NCI-H2171 treated with DMSO at 0.1 percent for 48 hours (cell line): ENCODE measurements around the gene CBR4.
"Not testable (repeated sequence)": the region's sequence is repeated elsewhere in the genome, so short reads cannot be mapped to it uniquely, and the experiment has no call there.

Source experiments
- DNase-seq: peaks from one replicate; lab custom pipeline; 2025; lab: John Stamatoyannopoulos, UW

CBR4 gene

DNA sequence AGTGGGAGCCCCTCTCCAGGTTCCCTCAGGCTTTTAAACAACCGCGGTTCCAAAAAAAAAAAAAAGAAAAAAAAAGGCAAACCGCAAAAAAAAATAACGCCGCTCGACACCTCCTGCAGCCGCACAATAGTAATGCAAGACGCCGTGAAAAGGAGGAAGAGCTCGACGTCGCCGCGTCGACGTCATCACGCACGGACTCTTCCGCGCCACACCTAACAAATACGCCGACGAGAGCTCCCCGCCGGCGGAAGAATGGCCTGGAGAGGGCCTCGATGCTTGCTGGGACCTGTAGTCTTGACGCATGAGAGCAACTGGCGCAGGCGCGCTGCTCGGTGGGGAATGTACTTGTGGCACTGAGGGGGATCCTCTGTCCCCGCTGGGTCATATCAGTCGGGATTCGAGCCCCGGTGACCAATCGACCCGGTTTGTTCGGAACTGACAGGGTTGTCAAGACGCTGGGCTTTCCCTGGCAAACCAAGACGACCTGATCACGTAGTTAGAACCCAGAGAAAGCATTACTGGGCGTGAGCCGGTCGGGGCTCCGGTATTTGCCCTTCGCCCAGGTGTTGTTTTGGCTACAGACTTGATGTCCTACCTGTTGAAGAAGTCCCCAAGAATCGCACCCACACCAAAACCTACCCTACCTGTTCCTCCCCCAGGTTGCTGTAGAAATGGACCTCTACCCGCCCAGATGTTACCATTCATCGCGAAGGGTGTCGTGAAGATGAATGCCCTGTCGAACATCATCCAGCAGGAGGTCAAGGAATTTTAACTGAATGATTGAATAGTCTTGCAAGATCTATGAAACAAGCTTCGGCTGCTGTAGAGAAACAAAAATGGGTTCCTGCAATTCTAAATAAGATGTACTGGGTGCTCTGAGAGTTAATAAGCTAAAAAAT, at the start of gene CBR4:
CBR4 (minus strand) TSS at position 131 of the 899 bp plus-strand sequence. CDS start 166 bp downstream, outside the sequence.
- DNase-seq = peak; percentile 93

DNA sequence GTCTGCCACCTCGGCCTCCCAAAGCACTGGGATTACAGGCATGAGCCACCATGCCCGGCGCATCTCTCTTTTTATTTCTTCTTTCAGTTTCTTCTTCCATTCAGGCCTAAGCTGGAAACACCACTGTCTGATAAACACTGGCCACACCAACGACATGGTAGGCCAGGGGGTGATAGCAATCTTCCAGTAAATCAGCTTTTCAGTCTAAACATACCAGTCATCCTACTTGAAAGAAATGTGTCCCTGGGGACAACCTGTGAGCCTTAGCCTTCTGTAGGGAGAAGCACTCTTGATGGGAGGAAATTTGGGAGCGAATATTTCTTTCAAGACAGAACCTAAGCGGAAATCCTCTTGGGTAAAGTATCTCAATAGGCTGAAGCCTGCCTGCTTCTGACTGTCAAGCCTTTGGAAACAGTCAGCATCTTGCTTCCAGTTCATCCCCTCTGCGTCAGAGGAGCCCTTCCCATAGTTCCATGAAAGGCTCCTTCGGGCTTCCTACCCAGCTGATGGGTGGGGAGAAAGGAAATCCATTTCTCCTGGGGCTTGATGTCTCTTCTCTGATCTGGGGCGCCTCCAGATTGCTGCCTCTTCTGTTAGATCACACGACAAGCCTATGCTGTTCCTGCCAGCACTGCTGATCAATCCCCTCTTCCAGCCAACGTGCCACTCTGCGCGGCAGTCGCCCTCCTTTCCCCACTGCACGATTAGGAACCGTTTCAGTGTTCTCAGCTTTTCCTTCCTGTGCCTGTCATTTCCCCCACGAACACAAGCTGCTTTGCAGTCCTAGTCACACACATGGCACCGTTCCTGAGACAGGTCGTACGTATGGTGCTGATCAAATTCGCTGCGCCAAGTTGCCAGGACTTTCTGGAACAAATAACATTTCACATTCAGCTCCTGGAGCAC, 49.5 kb upstream of the CBR4 start:
- DNase-seq = no peak

DNA sequence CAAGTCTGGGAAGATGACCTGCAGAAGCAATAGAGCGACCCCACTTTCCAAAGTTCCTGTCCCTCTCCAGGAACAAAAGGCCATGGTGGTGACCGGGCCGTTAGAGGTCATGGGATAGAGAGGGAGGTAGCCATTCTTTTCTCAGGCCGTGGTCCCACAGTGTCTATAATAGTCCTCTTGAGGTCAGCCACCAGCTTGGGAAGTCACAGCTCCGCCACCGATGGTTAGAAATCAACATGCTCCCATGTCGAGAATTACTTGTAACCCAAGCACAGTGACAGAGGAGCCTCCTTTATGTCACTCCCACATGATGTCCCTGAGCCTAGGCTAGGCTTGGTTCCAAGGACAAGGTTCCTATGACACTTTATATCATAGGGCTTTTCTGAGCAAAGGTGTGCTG, 48.3 kb upstream of the CBR4 start:
- no peak for DNase-seq

DNA sequence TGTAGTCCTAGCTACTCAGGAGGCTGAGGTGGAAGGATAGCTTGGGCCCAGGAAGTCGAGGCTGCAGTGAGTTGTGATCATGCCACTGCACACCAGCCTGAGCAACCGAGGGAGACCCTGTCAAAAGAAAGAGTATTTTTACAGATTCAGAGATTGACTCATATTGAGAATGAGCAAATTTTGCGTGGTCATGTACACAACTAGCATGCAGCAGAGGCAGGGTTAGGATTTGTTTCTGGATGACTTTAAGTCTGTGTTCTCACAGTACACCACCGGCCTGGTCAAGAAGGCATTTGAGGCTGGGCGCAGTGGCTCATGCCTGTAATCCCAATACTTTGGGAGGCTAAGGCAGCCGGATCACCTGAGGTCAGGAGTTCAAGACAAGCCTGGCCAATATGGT, 44.8 kb upstream of the CBR4 start:
- DNase-seq = no peak

DNA sequence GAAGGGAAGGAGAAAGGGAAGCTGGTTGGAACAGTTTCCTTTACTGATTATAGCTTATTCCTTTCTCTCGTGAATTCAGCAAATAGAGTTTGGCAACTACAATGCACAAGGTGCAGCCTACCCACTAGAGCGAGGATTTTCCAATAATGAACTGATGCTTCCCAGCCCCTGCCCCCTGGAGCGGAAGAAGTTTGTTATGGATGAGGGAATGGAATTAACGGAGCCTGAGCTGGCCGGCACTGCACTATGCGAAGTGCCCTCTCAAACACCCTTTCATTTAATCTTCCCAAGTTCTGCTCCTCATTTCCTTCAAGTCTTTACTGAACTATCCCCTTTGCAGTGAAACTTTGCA, 42.5 kb upstream of the CBR4 start:
- no peak for DNase-seq

DNA sequence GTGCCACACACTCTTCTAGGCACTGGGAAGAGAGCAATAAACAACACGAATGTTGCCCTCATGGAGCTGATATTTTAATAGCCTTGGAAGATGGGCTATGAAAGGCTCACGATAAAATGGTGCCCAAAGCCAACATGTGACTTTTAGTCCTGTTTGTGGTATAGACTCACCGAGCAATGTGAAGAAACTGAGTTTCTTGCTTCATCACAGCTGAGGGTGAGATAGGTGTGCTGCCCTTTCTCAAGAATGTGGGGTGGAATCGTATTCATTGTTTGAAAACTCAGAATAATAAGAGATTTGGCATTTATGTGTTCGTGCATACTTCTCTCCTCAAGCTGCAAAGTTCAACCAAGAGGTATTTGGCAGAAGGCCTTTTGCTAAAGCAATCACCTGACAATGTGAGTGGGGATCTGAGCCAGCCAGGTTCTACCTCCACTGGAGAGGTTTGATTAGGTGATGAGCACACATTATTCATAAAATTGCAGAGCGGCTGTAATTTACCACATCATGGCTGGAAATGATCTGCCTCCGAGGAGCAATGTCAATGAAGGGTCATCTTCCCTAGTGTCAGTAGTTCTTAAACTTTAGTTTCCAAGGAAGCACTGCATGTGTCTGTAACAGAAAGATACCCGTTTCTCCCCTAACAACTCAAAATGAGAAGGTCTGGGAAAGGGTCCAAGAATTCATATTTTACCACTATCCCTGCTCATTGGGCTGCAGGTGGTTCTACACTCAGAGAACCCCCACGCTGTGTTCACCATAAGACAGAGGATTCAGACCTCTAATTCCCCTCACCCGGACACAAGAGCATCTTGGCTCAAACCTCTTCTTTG, 41.9 kb upstream of the CBR4 start:
- DNase-seq = no peak

DNA sequence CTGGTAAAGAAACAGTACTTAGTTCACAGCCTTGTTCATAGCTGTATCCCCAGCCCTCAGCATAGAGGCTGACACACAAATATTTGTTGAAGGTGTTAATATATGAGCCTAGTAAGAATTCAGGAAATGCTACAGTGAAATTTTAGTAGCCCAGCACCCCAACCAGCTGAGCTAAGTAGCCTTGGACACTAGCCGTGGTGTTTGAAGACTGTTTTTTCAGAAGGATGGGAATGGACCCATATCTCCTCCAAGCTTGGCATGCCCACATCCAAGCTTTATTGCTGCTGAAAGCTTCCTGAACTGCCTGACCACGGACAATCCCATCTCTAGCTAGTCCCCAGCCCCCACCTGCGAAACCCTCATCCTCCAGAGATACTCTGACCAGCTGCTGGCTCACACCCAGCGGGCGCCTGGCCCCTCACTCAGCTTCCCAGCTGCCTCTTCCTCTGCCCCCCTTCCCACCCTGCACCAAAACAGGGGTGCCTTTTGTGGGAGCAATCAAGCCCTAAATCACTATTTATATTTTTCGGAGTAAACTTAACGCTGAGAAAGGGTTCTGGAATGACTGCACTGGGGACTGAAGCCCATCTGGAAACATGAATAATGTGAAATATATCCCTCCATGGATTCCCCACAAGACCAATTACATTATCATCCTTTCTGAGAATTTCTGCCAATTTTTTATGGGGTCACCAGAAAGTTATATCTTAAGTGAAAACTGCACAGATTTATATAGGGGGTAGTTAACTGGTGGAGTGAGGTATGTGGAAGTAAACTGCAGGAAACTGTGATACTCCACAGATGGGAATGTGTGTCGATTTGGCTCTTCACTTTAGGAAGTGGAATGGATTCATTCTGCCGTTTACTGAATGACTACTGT, 41.1 kb upstream of the CBR4 start:
- no peak for DNase-seq

DNA sequence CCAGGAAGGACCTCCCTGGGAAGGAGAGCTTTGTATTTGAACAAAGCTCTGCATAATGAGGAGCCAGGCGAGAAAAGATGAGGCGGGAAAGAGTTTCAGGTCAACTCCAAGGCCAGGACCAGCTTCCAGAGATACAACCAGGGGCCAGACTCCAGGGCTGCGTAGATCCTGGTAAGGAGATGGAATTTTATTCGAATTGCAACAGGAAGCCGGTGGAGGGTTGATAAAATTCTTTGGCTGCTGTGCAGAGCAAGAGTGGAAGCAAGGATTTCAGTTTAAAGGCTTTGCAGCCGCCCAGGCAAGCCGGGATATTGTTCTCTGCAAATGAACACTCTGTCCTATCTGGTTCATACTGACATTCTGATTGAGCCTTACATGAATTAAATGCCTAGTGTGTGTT, 40.2 kb upstream of the CBR4 start:
- no peak for DNase-seq

DNA sequence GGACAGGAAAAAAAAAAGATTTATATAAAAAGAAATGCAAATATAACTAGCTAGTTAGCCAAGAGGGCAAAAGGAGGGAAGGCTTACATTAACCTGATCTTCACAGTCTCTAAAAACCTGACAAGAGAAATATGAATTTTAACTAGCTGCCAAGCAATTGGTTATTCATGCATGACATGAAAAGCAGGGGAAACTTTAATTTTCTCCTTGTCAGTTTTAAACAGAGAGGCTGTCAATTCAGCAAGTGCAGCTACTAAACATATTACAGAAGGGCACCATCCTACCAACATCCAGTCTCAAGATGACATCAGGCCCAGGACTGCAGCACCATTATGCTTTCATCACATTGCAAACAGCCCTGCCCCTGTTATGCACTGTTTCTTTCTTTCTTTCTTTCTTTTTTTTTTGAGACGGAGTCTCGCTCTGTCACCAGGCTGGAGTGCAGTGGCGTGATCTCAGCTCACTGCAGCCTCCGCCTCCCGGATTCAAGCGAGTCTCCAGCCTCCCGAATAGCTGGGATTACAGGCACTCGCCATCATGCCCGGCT, 38.9 kb upstream of the CBR4 start:
- no peak for DNase-seq

DNA sequence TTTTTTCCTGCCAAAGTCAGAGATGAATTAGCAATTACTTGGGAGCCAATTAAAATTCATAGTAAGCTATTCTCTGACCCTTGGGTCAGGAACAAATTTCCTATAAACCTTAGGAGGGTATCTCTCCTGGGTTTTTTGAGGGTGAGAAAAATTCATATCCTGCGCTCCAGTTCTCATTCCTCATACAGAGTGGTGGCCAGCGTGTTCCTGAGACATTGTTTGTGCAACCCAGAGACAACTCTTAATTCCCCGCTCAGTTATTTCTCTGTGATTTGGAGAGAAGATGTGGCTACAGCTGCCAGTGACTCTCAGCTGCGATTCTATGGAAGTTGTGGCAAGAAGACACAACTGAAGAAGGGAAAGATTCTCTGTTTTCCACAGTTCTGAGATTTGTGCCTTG, 37.9 kb upstream of the CBR4 start:
- no peak for DNase-seq

DNA sequence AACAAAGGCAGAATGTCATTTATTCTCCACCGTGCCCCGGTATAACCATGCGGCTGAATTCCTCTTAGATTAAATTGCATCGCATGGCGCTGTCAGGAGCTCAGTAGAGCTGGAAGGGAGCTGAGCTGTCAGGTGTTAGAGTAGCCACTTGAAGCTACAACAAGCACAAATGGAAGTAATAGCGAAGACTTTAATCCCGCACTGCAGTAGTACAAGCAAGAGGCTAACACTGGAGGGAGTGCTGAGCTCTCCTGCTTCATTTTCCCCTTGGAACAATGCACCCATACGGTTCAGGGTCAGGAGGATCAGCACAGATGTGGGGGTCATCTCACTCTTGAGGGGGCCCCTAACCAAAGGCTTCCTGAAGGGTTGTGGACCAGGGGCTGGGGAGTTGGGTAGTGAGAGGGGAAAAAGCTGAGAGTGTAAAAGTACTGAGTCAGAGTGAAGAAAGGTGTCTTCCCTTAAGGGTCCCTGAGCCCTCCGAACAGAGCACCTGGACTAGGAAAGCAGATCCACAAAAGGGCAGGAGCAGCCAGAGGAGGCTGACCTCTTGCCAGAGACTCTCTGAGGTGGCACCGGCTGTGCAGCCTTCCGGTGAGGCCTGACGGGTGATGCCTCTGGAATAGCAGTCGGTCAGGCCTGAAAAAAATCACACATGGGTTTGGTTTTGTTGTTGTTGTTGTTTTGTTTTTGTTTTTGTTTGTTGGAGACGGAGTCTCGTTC, 36.0 kb upstream of the CBR4 start:
- no peak for DNase-seq

DNA sequence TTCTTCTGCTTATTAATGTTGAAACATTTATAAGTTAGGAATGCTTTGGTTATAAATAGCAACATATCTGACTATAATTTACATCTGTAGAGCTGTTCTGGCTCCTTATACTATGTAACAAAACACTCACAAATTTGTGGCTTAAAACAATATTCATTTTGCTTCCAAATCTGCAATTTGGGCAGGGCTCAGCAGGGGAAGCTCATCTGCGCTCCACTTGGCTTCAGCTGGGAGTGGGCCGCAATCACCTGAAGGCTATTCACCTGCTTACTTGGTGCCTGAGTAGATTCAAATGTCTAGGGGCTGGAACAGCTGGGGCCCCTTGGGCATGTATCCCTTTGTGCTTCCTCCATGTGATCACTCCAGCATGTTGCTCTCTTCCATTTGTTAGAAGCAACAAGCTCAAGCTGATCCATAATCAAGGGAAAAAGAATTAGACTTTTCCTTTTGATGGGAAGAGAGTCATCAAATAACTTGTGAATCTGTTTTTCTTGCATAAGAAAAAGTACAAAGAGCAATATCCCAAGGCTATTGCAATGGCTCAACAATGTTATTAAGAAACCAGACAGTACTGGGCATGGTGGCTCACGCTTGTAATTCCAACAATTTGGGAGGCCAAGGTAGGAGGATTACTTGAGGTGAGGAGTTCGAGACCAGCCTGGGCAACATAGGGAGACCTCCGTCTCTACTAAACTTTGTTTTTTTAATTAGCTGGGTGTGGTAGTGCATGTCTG, 34.8 kb upstream of the CBR4 start:
- DNase-seq = no peak

DNA sequence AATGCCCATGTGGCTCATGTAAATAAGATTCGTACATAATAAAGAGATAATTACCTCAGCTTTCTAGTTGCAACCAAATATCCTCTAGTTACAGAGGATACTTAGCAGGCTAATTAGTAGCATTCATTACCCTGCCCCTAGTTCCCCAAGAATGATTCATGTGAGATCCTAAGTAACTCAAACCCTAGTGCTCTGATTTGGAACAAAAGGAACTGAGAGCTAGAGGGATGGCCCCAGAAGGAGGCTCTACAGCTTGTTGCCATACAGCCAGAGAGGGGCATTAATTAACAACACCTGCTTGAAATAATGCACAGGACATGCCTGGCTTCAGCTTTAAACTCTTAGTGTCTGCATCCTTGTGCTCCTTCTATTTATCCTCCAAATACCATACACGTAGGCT, 32.6 kb upstream of the CBR4 start:
- no peak for DNase-seq

DNA sequence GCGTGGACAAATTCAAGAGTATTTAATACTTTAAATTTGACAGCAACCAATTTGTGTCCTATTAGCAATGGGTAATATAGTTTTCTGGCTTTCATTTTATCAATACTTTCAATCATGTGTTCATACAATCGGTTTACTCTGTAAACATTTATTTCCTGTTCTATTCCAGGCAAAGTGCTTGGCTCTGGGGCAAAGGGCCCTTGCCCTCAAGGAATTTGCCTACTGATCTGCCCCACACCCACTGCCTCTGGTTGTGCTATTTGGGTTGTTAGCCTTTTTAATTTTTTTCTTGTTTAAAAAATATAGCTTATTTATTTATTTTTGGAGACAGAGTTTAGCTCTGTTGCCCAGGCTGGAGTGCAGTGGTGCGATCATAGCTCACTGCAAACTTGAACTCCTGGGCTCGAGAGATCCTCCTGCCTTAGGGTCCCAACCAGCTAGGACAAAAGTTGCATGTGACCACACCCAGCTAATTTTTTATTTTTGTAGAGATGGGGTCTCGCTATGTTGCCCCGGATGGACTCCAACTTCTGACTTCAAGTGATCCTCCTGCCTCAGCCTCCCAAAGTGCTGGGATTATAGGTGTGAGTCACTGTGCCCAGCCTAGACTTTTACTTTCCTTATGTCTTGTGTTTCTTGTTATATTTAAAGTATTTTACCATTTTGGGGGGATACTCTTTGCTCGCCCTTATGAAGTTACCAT, 30.7 kb upstream of the CBR4 start:
- no peak for DNase-seq

DNA sequence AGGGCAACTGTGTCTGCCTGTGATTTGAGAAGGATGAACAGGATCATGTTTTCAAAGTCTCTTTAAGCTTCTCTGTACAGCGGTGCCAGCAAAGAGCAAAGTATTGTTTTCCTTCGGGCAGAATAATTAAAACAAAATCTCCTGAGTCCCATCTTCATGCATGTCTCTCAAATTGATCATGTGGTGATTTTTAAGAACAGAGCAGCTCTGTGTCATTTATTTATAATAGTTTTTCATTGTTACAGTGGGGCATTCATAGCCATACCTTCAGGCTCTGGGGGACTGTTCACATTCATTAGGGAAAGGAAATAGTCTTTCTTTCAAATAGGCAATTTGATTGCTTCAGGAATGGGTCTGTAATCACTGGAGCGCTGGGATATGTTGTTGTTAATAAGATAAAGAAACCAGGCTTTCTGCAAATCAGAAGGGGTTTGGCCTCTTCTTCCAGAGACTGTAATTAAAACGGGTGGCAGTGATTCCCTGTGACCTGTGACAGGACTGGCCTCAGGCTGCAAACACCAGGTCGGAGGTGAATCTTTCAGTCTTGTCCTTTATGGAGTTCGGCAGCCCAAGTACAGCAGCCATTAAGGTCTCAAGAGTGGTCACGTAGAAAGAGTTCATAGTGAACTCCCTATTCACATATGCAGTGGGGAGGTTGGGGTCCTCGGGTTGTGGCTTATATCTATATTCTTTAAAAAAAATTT, 29.3 kb upstream of the CBR4 start:
- DNase-seq = no peak

DNA sequence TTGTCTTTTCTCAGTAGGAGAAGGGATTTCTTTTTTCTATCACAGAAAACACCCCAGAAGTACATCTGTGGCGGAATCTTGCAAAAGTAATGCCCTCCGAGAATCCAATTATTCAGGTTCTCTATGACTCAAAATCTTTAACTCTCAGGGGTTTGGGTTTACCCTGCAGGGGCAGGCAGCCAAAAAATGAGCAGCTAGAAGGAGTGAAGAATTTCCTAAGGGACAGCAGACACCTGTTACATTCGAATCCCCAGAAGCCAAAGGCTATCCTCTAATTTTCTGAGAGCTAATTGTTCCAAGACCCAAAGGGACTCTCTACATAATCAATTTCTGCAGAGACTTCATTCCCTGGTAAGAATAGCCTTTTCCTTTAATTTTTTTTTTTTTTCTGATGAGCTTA, 27.5 kb upstream of the CBR4 start:
- DNase-seq = peak; percentile 9

DNA sequence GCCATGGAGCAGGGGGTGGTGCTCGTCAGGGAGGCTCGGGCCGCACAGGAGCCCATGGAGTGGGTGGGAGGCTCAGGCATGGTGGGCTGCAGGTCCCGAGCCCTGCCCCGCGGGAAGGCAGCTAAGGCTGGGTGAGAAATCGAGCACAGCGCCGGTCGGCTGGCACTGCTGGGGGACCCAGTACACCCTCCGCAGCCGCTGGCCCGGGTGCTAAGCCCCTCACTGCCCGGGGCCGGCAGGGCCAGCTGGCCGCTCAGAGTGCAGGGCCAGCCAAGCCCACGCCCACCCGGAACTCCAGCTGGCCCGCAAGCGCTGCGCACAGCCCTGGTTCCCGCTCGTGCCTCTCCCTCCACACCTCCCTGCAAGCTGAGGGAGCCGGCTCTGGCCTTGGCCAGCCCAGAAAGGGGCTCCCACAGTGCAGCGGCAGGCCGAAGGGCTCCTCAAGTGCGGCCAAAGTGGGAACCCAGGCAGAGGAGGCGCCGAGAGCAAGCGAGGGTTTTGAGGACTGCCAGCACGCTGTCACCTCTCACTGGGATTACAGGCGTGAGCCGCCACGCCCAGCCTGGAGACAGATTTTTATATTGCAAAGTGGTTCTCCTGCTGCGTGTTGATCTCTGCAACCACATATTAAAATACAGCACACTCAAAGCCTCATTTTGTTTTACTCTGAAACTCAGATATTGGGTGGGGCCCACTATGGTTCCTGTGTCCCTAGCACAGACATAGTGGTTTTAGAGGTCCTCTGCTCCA, 26.0 kb upstream of the CBR4 start:
- not testable (repeated sequence) for DNase-seq
